Uterine smooth muscle cell (primary cell): Measurements from ENCODE around the gene CER1. TPM values are rescaled to one million over a fixed set of nuclear protein-coding genes. Genes with fewer than 3 reads are reported as not detected.

Source experiments
- total RNA-seq: library from RNA; depleted of rRNA; stranded (reverse); fragments of >200 nt; gene quantifications from 2 replicates; pipeline ENCODE4 v1.2.3, GENCODE V29; 2014

Gene CER1, protein sequence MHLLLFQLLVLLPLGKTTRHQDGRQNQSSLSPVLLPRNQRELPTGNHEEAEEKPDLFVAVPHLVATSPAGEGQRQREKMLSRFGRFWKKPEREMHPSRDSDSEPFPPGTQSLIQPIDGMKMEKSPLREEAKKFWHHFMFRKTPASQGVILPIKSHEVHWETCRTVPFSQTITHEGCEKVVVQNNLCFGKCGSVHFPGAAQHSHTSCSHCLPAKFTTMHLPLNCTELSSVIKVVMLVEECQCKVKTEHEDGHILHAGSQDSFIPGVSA
- total RNA-seq: not detected in 2 replicates

GRCh38 chr9:14722391-14723035 is at the start of gene CER1:
TSS of gene CER1 (minus strand) at chr9:14722733. CDS start at chr9:14722672, 61 bp downstream.

DNA sequence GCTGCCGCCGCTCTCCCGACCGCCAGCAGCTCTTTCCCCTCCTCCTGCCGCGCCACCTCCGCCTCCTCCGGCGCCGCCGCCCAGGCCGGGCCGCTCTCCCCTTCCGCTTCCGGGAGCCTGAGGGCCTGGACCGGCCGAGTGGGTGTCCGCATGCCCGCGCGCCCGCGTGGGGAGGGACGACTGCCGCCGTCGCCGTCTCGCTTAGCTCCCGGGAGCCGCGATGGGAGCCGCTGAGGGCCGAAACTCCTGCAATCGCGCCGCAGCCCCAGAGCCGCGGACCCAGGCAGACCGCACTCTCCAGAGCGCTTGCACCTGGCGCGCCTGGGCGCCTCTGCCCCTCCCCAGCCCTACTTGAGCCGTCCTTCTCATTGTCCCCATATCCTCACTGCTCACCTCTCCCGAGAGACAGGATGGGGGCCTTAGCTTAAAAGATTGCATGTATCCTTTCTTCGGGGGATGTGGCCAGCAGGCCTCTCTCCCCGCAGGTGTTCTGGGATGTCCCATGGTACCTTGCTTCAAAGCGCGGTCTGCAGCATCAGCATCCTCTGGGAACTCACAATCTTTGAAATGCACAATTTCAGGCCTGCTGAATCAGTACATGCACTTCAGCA is 29.2 kb downstream of the CER1 start, which contains the start of gene ZDHHC21:
TSS of gene ZDHHC21 (minus strand) at position 182 of the 611 bp plus-strand sequence. CDS start 19,092 bp downstream, outside the sequence.

Other genes with a start within 250 kb of the CER1 start
- gene ZDHHC21, start 29.3 kb downstream of the CER1 start, total RNA-seq: 12.4 and 14.5 TPM in 2 replicates
- gene FREM1, start 187.7 kb upstream of the CER1 start, total RNA-seq: 0.11 and 1.1 TPM in 2 replicates